Thymus (tissue), 11 donors: ENCODE results near the gene DENND4A. TPM values are rescaled to one million over a fixed set of nuclear protein-coding genes. Genes with fewer than 3 reads are reported as not detected.

Experiments
- DNase-seq, 9 donors: peaks; one replicate each; pipeline ENCODE4 v3.0.0-alpha.2; 2013; ENCODE audit warnings: low spot score in 9 of 9, low read depth in 6 of 9, missing footprints in 1 of 9
- H3K27ac ChIP-seq, 2 donors: one replicate each; pipeline ENCODE4 v1.5.1; 2013; ENCODE audit warnings: control low read depth in 1 of 2, low read depth in 1 of 2, low read length in 1 of 2, mild to moderate bottlenecking in 1 of 2, moderate library complexity in 1 of 2
- H3K27me3 ChIP-seq, 2 donors: one replicate each; pipeline ENCODE4 v1.5.1; 2013; ENCODE audit warnings: low read length in 1 of 2; ENCODE audit not compliant: control insufficient read depth in 2 of 2, insufficient read depth in 1 of 2
- H3K36me3 ChIP-seq, 2 donors: one replicate each; pipeline ENCODE4 v1.5.1; 2013; ENCODE audit warnings: low read length in 1 of 2, mild to moderate bottlenecking in 1 of 2, moderate library complexity in 1 of 2; ENCODE audit not compliant: control insufficient read depth in 2 of 2, insufficient read depth in 2 of 2
- H3K4me1 ChIP-seq, 2 donors: one replicate each; pipeline ENCODE4 v1.5.1; 2013; ENCODE audit warnings: low read length in 2 of 2; ENCODE audit not compliant: control insufficient read depth in 2 of 2, insufficient read depth in 2 of 2
- H3K4me3 ChIP-seq, 2 donors: one replicate each; pipeline ENCODE4 v1.5.1; 2013; ENCODE audit warnings: low read length in 2 of 2, control low read depth in 1 of 2, mild to moderate bottlenecking in 1 of 2
- H3K9me3 ChIP-seq, 2 donors: one replicate each; pipeline ENCODE4 v1.5.1; 2013; ENCODE audit warnings: low read length in 1 of 2, mild to moderate bottlenecking in 1 of 2; ENCODE audit not compliant: control insufficient read depth in 2 of 2, insufficient read depth in 1 of 2
- WGBS: extraction: QIAGEN DNeasy Blood & Tissue Kit; methylation state at CpG from one replicate; pipeline ENCODE4 v1.1.7; 2013; 5-methylcytosine and 5-hydroxymethylcytosine counted together
- polyA plus RNA-seq: library from polyadenylated mRNA; stranded (reverse); fragments of 200-250 nt; gene quantifications from one replicate; pipeline ENCODE4 v1.2.3, GENCODE V29; 2013
- total RNA-seq: library from RNA; stranded (reverse); fragments of 120-200 nt; gene quantifications from one replicate; pipeline ENCODE4 v1.2.4, GENCODE V29; 2013
- donor health status: healthy.

DENND4A gene
- total and polyA plus RNA-seq, 2 donors, result 15.9 to 23.8 TPM

GRCh38 chr15:65632780-65633375, 159.2 kb downstream of the DENND4A start:
- H3K4me3 ChIP-seq, result no peak overlapping the region
- no peaks in the 10 kb centered on the region for H3K27me3 ChIP-seq
- no peaks in the 10 kb centered on the region for H3K4me1 ChIP-seq
- H3K36me3 ChIP-seq, result no peaks in the 10 kb centered on the region
- no peak overlapping the region for H3K27ac ChIP-seq
- WGBS, result 95% methylated on average over 4 of the region's 4 CpGs
- no peak for DNase-seq
- H3K9me3 ChIP-seq, result no peaks in the 10 kb centered on the region

DNA sequence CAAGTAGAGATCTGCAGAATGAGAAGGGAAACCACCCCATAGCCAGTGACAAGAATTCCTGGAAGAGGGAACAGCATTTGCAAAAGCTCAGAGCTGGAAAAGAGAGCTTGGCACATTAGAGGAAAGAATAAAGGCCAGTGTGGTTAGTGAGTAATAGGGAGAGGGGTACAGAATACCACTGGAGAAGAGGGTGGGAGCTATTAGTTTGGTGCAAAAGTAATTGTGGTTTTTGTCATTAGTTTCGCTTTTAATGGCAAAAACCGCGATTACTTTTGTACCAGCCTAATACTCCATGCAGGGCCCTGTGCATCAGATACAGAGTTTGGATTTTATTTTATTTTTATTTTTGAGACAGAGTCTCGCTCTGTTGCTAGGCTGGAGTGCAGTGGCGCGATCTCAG, 160.6 kb downstream of the DENND4A start:
- Histone ChIP-seq H3K36me3 (no peaks in the 10 kb centered on the region), H3K27ac (no peak overlapping the region), H3K27me3 (no peaks in the 10 kb centered on the region), H3K4me1 (no peaks in the 10 kb centered on the region), H3K9me3 (no peaks in the 10 kb centered on the region), H3K4me3 (no peak overlapping the region)
- 98% methylated on average over 6 of the region's 6 CpGs for WGBS
- no peak for DNase-seq

GRCh38 chr15:65630760-65631159, 161.3 kb downstream of the DENND4A start:
- Histone ChIP-seq H3K36me3 (no peaks in the 10 kb centered on the region), H3K9me3 (no peaks in the 10 kb centered on the region), H3K4me3 (no peak overlapping the region), H3K27me3 (no peaks in the 10 kb centered on the region), H3K27ac (no peak overlapping the region), H3K4me1 (no peaks in the 10 kb centered on the region)
- DNase-seq, result no peak
- 98% methylated on average over 5 of the region's 5 CpGs for WGBS

DNA sequence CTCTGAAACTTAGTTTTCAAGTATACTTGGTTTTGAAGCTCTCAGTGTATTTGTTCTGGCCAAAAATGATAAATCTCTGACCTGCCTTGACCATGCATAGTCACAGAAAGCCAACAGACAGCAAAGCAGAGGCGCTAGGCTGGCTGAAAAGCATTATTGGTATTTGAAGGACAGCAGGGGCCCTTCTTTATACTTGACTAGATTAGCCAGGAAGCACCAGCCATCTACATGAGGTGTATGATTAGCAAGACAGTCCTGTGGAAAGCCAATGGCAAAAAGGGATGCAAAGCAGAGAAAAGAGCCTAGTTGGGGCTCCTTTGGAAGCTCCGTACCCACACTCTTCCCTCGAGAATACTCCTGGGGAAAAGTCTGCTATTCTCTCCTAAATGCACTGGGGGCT, 162.5 kb downstream of the DENND4A start:
- WGBS, result 99% methylated on average over 3 of the region's 3 CpGs
- Histone ChIP-seq H3K4me3 (no peak overlapping the region), H3K9me3 (no peaks in the 10 kb centered on the region), H3K36me3 (no peaks in the 10 kb centered on the region), H3K4me1 (no peaks in the 10 kb centered on the region), H3K27me3 (no peaks in the 10 kb centered on the region), H3K27ac (no peak overlapping the region)
- DNase-seq, result no peak

GRCh38 chr15:65626856-65627255, 165.2 kb downstream of the DENND4A start:
- no peaks in the 10 kb centered on the region for H3K4me1 ChIP-seq
- no peaks in the 10 kb centered on the region for H3K27me3 ChIP-seq
- no peak overlapping the region for H3K4me3 ChIP-seq
- H3K27ac ChIP-seq, result no peak overlapping the region
- H3K9me3 ChIP-seq, result no peaks in the 10 kb centered on the region
- DNase-seq, result no peak
- no peaks in the 10 kb centered on the region for H3K36me3 ChIP-seq
- WGBS, result 91% methylated on average over 4 of the region's 4 CpGs

DNA sequence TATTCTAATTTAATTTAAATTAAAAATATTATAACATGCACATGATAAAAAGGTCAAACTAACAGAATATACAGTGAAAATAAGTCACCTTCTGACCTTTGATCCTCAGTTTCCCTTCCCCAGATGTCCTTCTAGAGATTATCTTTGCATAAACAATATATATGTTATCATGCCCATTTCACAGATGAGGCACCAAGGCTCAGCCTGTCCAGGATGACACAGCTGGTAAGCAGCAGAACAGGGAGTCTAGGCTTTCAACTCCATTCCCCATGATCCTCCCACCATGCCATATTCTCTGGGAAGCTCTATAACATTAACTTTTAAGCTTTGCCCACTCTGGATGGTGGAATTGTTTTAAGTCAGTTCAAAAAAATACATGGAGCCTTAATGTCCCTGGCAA, 169.0 kb downstream of the DENND4A start:
- no peaks in the 10 kb centered on the region for H3K27me3 ChIP-seq
- H3K4me1 ChIP-seq, result no peaks in the 10 kb centered on the region
- DNase-seq, result no peak
- H3K27ac ChIP-seq, result no peak overlapping the region
- no peaks in the 10 kb centered on the region for H3K9me3 ChIP-seq
- H3K4me3 ChIP-seq, result no peak overlapping the region
- no peaks in the 10 kb centered on the region for H3K36me3 ChIP-seq

GRCh38 chr15:65621638-65622037, 170.5 kb downstream of the DENND4A start, which contains the start of gene SLC24A1:
Gene SLC24A1, plus strand, starts transcription at chr15:65621938. Its CDS starts 2,143 bp downstream, at chr15:65624081.
- Histone ChIP-seq H3K27ac (no peak within 1 kb of the TSS), H3K27me3 (no peaks in the 10 kb centered on the region)
- 99% methylated on average over 6 of the region's 6 CpGs for WGBS

DNA sequence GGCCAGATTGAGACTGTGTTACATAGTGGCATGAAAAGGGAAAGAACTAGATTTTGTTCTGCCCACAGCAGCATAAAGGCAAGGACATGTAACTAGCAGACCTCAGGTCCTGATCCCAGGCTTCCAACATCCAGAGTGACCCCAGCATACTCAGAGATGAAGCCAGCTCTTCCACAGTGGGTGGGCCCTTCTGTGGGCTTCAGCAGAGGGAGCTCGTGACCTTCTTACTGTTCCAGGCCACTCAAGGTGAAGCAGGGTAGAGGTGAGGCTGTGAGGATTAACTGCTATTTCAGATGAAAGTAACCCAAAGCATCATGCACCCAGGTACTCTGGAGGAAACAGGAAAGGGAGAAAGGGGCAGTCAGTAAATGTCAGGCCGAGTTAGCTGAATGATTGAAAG, 171.3 kb downstream of the DENND4A start:
- H3K4me1 ChIP-seq, result no peaks in the 10 kb centered on the region
- H3K27ac ChIP-seq, result no peak overlapping the region
- no peaks in the 10 kb centered on the region for H3K9me3 ChIP-seq
- WGBS, result 97% methylated on average over 2 of the region's 2 CpGs
- no peak overlapping the region for H3K4me3 ChIP-seq
- no peak for DNase-seq
- no peaks in the 10 kb centered on the region for H3K27me3 ChIP-seq
- H3K36me3 ChIP-seq, result no peaks in the 10 kb centered on the region

More at GRCh38 chr15:65621638-65622037, 170.5 kb downstream of the DENND4A start, which contains the start of gene SLC24A1:
- Histone ChIP-seq H3K4me1 (no peaks in the 10 kb centered on the region), H3K36me3 (no peaks in the 10 kb centered on the region), H3K9me3 (no peaks in the 10 kb centered on the region), H3K4me3 (no peak within 1 kb of the TSS)
- DNase-seq, result no peak

- WGBS, result 95% methylated on average over 5 of the region's 5 CpGs
- no peaks in the 10 kb centered on the region for H3K4me1 ChIP-seq
- no peak for DNase-seq
- H3K9me3 ChIP-seq, result no peaks in the 10 kb centered on the region
- H3K4me3 ChIP-seq, result no peak overlapping the region
- no peaks in the 10 kb centered on the region for H3K27me3 ChIP-seq
- H3K27ac ChIP-seq, result no peak overlapping the region
- H3K36me3 ChIP-seq, result no peaks in the 10 kb centered on the region
Observed at GRCh38 chr15:65619626-65620290, 172.3 kb downstream of the DENND4A start.
